ENCODE data around the gene BBS9. TPM values are rescaled to one million over a fixed set of nuclear protein-coding genes. Genes with fewer than 3 reads are reported as not detected.

BBS9 gene
- total and polyA plus RNA-seq, 8 donors: 2.6 to 10.8 (median 6.0) TPM

DNA sequence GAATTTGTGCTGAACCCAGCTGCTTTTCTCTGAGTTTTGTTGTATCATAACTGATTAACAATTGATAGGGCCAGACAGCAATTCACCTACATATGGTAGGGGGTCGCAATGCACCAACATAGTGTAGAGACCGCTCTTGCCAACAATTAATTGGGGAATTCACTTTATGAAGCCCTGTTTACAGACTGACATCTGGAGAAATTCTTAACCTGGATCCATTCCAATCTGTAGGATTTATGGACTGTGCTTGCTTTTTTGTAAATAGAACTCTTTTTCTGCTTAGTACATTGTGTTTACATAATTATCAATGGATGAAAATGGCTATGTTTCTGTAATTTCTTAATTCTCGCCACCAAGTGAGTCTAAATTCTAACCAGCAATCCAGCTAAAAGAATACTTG, 464.2 kb downstream of the BBS9 start:
- TF ChIP-seq CTCF (IDR thresholded peaks at IDR 0.05): no peak
- Histone ChIP-seq H3K9me3 (no peaks in the 10 kb centered on the region), H3K27me3 (no peaks in the 10 kb centered on the region), H3K4me1 (peaks cover 0 to 5% (median 0%) of the 10 kb centered on the region in 3 donors), H3K36me3 (no peaks in the 10 kb centered on the region), H3K27ac (no peak overlapping the region), H3K4me3 (no peak overlapping the region)
- WGBS, 2 donors: 88% methylated on average over 3 of the region's 3 CpGs
- no peak for FAIRE-seq
- ATAC-seq: no peak
- intact Hi-C loops (cut with DNase I): no loop called here
- no peak for DNase-seq

GRCh38 chr7:33596686-33597085, 467.3 kb downstream of the BBS9 start:
- no peaks in the 10 kb centered on the region for H3K27me3 ChIP-seq
- TF ChIP-seq CTCF (IDR thresholded peaks at IDR 0.05): no peak
- no peaks in the 10 kb centered on the region for H3K9me3 ChIP-seq
- H3K27ac ChIP-seq: no peak overlapping the region
- no peak overlapping the region for H3K4me3 ChIP-seq
- no peak for FAIRE-seq
- DNase-seq: no peak
- intact Hi-C loops (cut with DNase I): no loop called here
- ATAC-seq: no peak
- peaks cover 0 to 5% (median 0%) of the 10 kb centered on the region in 3 donors for H3K4me1 ChIP-seq
- no peaks in the 10 kb centered on the region for H3K36me3 ChIP-seq

GRCh38 chr7:33597181-33597580, 467.8 kb downstream of the BBS9 start:
- no peaks in the 10 kb centered on the region for H3K9me3 ChIP-seq
- H3K27ac ChIP-seq: no peak overlapping the region
- 91 to 97% methylated on average over 1 of the region's 1 CpG for WGBS, 2 donors
- H3K4me3 ChIP-seq: no peak overlapping the region
- peaks cover 0 to 5% (median 0%) of the 10 kb centered on the region in 3 donors for H3K4me1 ChIP-seq
- no peaks in the 10 kb centered on the region for H3K36me3 ChIP-seq
- H3K27me3 ChIP-seq: no peaks in the 10 kb centered on the region
- no peak for DNase-seq
- FAIRE-seq: no peak
- no peak for TF ChIP-seq CTCF (IDR thresholded peaks at IDR 0.05)
- ATAC-seq: no peak
- intact Hi-C loops (cut with DNase I): no loop called here

DNA sequence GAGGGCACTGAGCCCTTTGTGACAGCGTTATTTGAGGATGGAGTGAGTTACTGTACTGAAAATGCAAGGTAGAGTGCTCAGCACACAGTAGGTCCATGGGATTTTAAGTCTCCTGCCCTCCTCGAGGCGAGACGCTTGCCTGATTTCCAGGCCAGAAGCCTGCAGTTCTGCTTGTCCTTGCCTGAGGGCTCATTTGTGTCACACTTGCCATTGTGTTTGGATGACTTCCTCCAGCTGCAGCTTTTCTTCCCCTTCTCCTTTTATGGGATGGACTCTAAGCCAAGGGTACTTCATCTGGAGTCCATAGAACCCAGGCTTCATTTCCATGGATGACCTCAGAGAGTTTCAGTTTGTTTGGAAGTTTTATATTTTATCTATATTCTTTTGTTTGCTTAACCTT, 471.7 kb downstream of the BBS9 start:
- no peaks in the 10 kb centered on the region for H3K4me1 ChIP-seq
- FAIRE-seq (no peak), ATAC-seq (no peak), DNase-seq (no peak)
- WGBS, 2 donors: 88 to 92% methylated on average over 4 of the region's 4 CpGs
- H3K36me3 ChIP-seq: no peaks in the 10 kb centered on the region
- H3K4me3 ChIP-seq: no peak overlapping the region
- TF ChIP-seq CTCF (IDR thresholded peaks at IDR 0.05): no peak
- H3K9me3 ChIP-seq: no peaks in the 10 kb centered on the region
- intact Hi-C loops (cut with DNase I): no loop called here
- H3K27me3 ChIP-seq: no peaks in the 10 kb centered on the region
- no peak overlapping the region for H3K27ac ChIP-seq

GRCh38 chr7:33601884-33602283, 472.5 kb downstream of the BBS9 start:
- Histone ChIP-seq H3K4me1 (no peaks in the 10 kb centered on the region), H3K27ac (no peak overlapping the region), H3K27me3 (no peaks in the 10 kb centered on the region), H3K9me3 (no peaks in the 10 kb centered on the region), H3K4me3 (no peak overlapping the region), H3K36me3 (no peaks in the 10 kb centered on the region)
- ATAC-seq (no peak), DNase-seq (no peak), FAIRE-seq (no peak)
- TF ChIP-seq CTCF (IDR thresholded peaks at IDR 0.05): no peak
- intact Hi-C loops (cut with DNase I): no loop called here
- WGBS, 2 donors: 77 to 85% methylated on average over 2 of the region's 2 CpGs

All from pancreas (tissue), 10 donors.